ENCODE data around the gene IGFN1. TPM values are rescaled to one million over a fixed set of nuclear protein-coding genes. Genes with fewer than 3 reads are reported as not detected.

The IGFN1 gene
- total and polyA plus RNA-seq, 10 of the 15 experiments (the other 5 are each of a cell fraction or from before 2014, with no cell fraction given) = not detected

GRCh38 chr1:201253906-201254624 lies 63.4 kb downstream of the IGFN1 start:
- ChIA-PET CTCF (interaction anchor here (0.6 to 2.4 kb wide), 16 partner anchors 10 to 258 kb away, joined by 3 to 25 read pairs (median 4); partner anchors contain the start of gene TMEM9), RAD21 (ENCODE audit: unreplicated experiment) (interaction anchor here (1.0 to 1.5 kb wide), 4 partner anchors 27 to 109 kb away, joined by 3 to 6 read pairs (median 4); no protein-coding TSS in a partner anchor), SMC1A (ENCODE audit: uncharacterized antibody, unreplicated experiment) (interaction anchor here (0.9 to 2.3 kb wide), 6 partner anchors 10 to 109 kb away, joined by 3 to 7 read pairs (median 4); no protein-coding TSS in a partner anchor), POLR2A (no interaction called here)
- Histone ChIP-seq H3K4me3 (no peak overlapping the region), H3K4me2 (ENCODE audit: control insufficient read depth, insufficient read depth) (no peak overlapping the region), H2AFZ (ENCODE audit: control insufficient read depth, low read depth, low read length) (no peak overlapping the region), H4K20me1 (ENCODE audit: control insufficient read depth, insufficient read depth) (no peaks in the 10 kb centered on the region), H3K9me3 (replicated peaks; ENCODE audit: control insufficient read depth, insufficient read depth, low read length) (no peaks in the 10 kb centered on the region), H3K27me3 (replicated peaks in 1 of 2; ENCODE audit: control insufficient read depth in 2 of 2, insufficient read depth in 2 of 2, low read length in 1 of 2) (no peaks in the 10 kb centered on the region), H3K36me3 (ENCODE audit: control insufficient read depth in 2 of 2, insufficient read depth in 2 of 2, low read length in 1 of 2) (no peaks in the 10 kb centered on the region), H3K79me2 (ENCODE audit: control insufficient read depth, insufficient read depth, low read length) (no peaks in the 10 kb centered on the region), H3K9ac (ENCODE audit: control insufficient read depth, insufficient read depth, low read length) (no peak overlapping the region), H3K4me1 (ENCODE audit: control insufficient read depth, insufficient read depth, low read length) (no peaks in the 10 kb centered on the region), H3K27ac (ENCODE audit: control insufficient read depth, insufficient read depth) (no peak overlapping the region)
- no peak for TF ChIP-seq BHLHE40 (IDR thresholded peaks at IDR 0.05; ENCODE audit: borderline replicate concordance in 1 of 2, low read depth in 2 of 2, low read length in 1 of 2)
- no peak for TF ChIP-seq ZNF622 (IDR thresholded peaks at IDR 0.05)
- TF ChIP-seq BACH1 (IDR thresholded peaks at IDR 0.05; ENCODE audit: borderline replicate concordance) = no peak
- no peak for TF ChIP-seq CEBPB (IDR thresholded peaks at IDR 0.05; ENCODE audit: borderline replicate concordance in 1 of 2, low read depth in 2 of 2, low read length in 2 of 2)
- TF ChIP-seq POLR2AphosphoS5 (IDR thresholded peaks at IDR 0.05; ENCODE audit: low read length) = no peak
- TF ChIP-seq NFYB (IDR thresholded peaks at IDR 0.05; ENCODE audit: insufficient read depth, low read depth, low read length) = no peak
- no peak for TF ChIP-seq CREB1 (IDR thresholded peaks at IDR 0.05; ENCODE audit: low read depth)
- TF ChIP-seq TCF3 (IDR thresholded peaks at IDR 0.05; ENCODE audit: borderline replicate concordance, insufficient read depth, low read depth, low read length) = no peak
- FAIRE-seq (no peak), ATAC-seq (no peak; the same call in 2 of the 3 replicates), DNase-seq (ENCODE audit: low read depth, low spot score) (no peak)
- intact Hi-C loops (cut with micrococcal nuclease; ENCODE audit: unreplicated experiment) = loop anchor here (1.0 to 10.0 kb wide), 4 partner anchors 93 to 261 kb away; no protein-coding TSS in a partner anchor
- no TSS peak for BruUV-seq (replicated peaks)
- 53% methylated on average over 9 of the region's 9 CpGs for WGBS (ENCODE audit: insufficient coverage, insufficient replicate concordance, low lambda C conversion rate, missing lambda C conversion rate)
- in situ Hi-C loops (cut with MboI) = no loop called here

Measured in GM12878 (cell line).